NCI-H345 (cell line): ENCODE measurements around the gene GPR85.
"Not testable (repeated sequence)": the region's sequence is repeated elsewhere in the genome, so short reads cannot be mapped to it uniquely, and the experiment has no call there.

Experiments
- DNase-seq: peaks from one replicate; lab custom pipeline; 2025; lab: John Stamatoyannopoulos, UW

GPR85 gene

GRCh38 chr7:113086431-113086888 is at the start of gene GPR85:
Gene GPR85, minus strand, starts transcription at chr7:113086827. Its CDS starts 2,106 bp downstream, at chr7:113084721.
- DNase-seq = peak; percentile 71

GRCh38 chr7:113134025-113134424 is 47.4 kb upstream of the GPR85 start:
- DNase-seq = no peak

- DNase-seq = no peak
These were observed 44.7 kb upstream of the GPR85 start for GRCh38 chr7:113131367-113131766.

- no peak for DNase-seq
These were observed 41.4 kb upstream of the GPR85 start for GRCh38 chr7:113128031-113128430.

- DNase-seq = no peak
These were observed 39.1 kb upstream of the GPR85 start for GRCh38 chr7:113125728-113126127.

GRCh38 chr7:113122744-113123143 is 36.1 kb upstream of the GPR85 start:
- DNase-seq = no peak

- no peak for DNase-seq
These were observed 34.0 kb upstream of the GPR85 start for GRCh38 chr7:113120647-113121046.

- DNase-seq = no peak
These were observed 32.8 kb upstream of the GPR85 start for GRCh38 chr7:113119429-113119828.

- DNase-seq = peak; percentile 95
These were observed 31.7 kb upstream of the GPR85 start, which contains the start of gene SMIM30 for GRCh38 chr7:113118074-113118959. Gene SMIM30, minus strand, starts transcription at chr7:113118554. Its CDS starts 976 bp downstream, at chr7:113117578.

- DNase-seq = not testable (repeated sequence)
These were observed 30.7 kb upstream of the GPR85 start for GRCh38 chr7:113117374-113117774.

GRCh38 chr7:113113912-113114311 is 27.3 kb upstream of the GPR85 start:
- peak; percentile 7 for DNase-seq

GRCh38 chr7:113109718-113110117 is 23.1 kb upstream of the GPR85 start:
- DNase-seq = no peak

- peak; percentile 40 for DNase-seq
These were observed 13.5 kb upstream of the GPR85 start for GRCh38 chr7:113100121-113100603.

GRCh38 chr7:113099284-113099919 is 12.8 kb upstream of the GPR85 start:
- no peak for DNase-seq

GRCh38 chr7:113094517-113095249 is 8.1 kb upstream of the GPR85 start:
- no peak for DNase-seq

- no peak for DNase-seq
These were observed 6.9 kb upstream of the GPR85 start for GRCh38 chr7:113093561-113093960.

- DNase-seq = no peak
These were observed 6.1 kb upstream of the GPR85 start for GRCh38 chr7:113092762-113093161.

GRCh38 chr7:113087071-113087998 is 708 bp upstream of the GPR85 start:
- DNase-seq = no peak

GRCh38 chr7:113085781-113086390 is 741 bp downstream of the GPR85 start:
- peak; percentile 27 for DNase-seq

- no peak for DNase-seq
These were observed 2.0 kb downstream of the GPR85 start for GRCh38 chr7:113084496-113085172.
